CD4-positive, alpha-beta memory T cell (primary cell): Measurements from ENCODE around the gene ELFN1. TPM values are rescaled to one million over a fixed set of nuclear protein-coding genes. Genes with fewer than 3 reads are reported as not detected.
A peak's percentile ranks its signal among the peaks of the same experiment; 100 is the strongest.

ENCODE experiments used
- CTCF ChIA-PET: fragments of 350-600 bp; sonication (Branson Sonifier 250); formaldehyde crosslinking; loops from one replicate; lab custom pipeline; 2021; ENCODE audit warnings: inconsistent platforms; ENCODE audit not compliant: partially characterized antibody; lab: Charles Lee
- POLR2A ChIA-PET: fragments of 350-600 bp; sonication (Branson Sonifier 250); formaldehyde crosslinking; loops from one replicate; lab custom pipeline; 2021; ENCODE audit not compliant: partially characterized antibody; lab: Charles Lee
- DNase-seq, 5 donors: peaks; one replicate each; pipeline versions ENCODE4 v3.0.0 to v3.0.0-alpha.2; 2020 to 2022; ENCODE audit warnings: mixed read lengths in 1 of 5
- H3K27ac ChIP-seq: one replicate; pipeline ENCODE4 v1.7.0; 2013; ENCODE audit warnings: low read depth, low read length
- H3K27me3 ChIP-seq: 2 replicates; pipeline ENCODE4 v1.7.0; 2013; ENCODE audit warnings: mild to moderate bottlenecking, low read length, moderate library complexity; ENCODE audit not compliant: insufficient read depth
- H3K36me3 ChIP-seq: 2 replicates; pipeline ENCODE4 v1.7.0; 2013; ENCODE audit warnings: mild to moderate bottlenecking, low read length, moderate library complexity; ENCODE audit not compliant: insufficient read depth
- H3K4me1 ChIP-seq: 2 replicates; pipeline ENCODE4 v1.7.0; 2013; ENCODE audit warnings: mild to moderate bottlenecking, low read length, moderate library complexity; ENCODE audit not compliant: insufficient read depth
- H3K4me3 ChIP-seq, 2 donors: one replicate each; pipeline ENCODE4 v1.7.0; 2013; ENCODE audit warnings: low read length in 2 of 2, mild to moderate bottlenecking in 1 of 2
- H3K9me3 ChIP-seq, 2 donors: one replicate each; pipeline ENCODE4 v1.7.0; 2013; ENCODE audit warnings: low read length in 2 of 2, control low read depth in 1 of 2; ENCODE audit not compliant: control insufficient read depth in 1 of 2
- H3K27ac Mint-ChIP-seq, 7 donors: one replicate each; pipeline ENCODE4 v1.8.0; 2020 to 2021; ENCODE audit warnings: mixed read lengths in 7 of 7, mild to moderate bottlenecking in 6 of 7, inconsistent platforms in 3 of 7, moderate library complexity in 3 of 7
- H3K27me3 Mint-ChIP-seq, 2 donors: one replicate each; pipeline ENCODE4 v1.8.0; 2020 to 2021; ENCODE audit warnings: mixed read lengths in 2 of 2
- H3K36me3 Mint-ChIP-seq, 2 donors: one replicate each; pipeline ENCODE4 v1.8.0; 2020 to 2021; ENCODE audit warnings: mixed read lengths in 2 of 2, inconsistent platforms in 1 of 2, mild to moderate bottlenecking in 1 of 2
- H3K4me1 Mint-ChIP-seq, 4 donors: one replicate each; pipeline ENCODE4 v1.8.0; 2020 to 2021; ENCODE audit warnings: mixed read lengths in 4 of 4, mild to moderate bottlenecking in 1 of 4
- H3K4me3 Mint-ChIP-seq, 8 donors: one replicate each; pipeline ENCODE4 v1.8.0; 2020 to 2021; ENCODE audit warnings: mixed read lengths in 8 of 8, mild to moderate bottlenecking in 7 of 8, moderate library complexity in 6 of 8, inconsistent platforms in 3 of 8
- H3K9me3 Mint-ChIP-seq, 8 donors: one replicate each; pipeline ENCODE4 v1.8.0; 2020 to 2021; ENCODE audit warnings: mixed read lengths in 8 of 8, mild to moderate bottlenecking in 5 of 8, inconsistent platforms in 3 of 8, moderate library complexity in 1 of 8
- intact Hi-C: fragments of 100-400 bp; cut with micrococcal nuclease; formaldehyde crosslinking; loops from one replicate; pipeline ENCODE4 v1.15.1; 2023
- polyA plus RNA-seq, 2 donors: library from polyadenylated mRNA; unstranded; fragments of 300-500 nt; fragmentation: Illumina TruSeq; gene quantifications; one replicate each; pipeline ENCODE4 v1.2.3, GENCODE V29; 2021
- total RNA-seq, 2 experiments: library from RNA; stranded (reverse); gene quantifications; one replicate each; pipeline ENCODE4 v1.2.3, GENCODE V29; 2021

Gene ELFN1
- total and polyA plus RNA-seq, 4 experiments from 2014 or later, result 0.12 TPM; not detected in 3

GRCh38 chr7:1729183-1729582, 59.1 kb downstream of the ELFN1 start:
- Mint-ChIP-seq H3K4me1 (peaks cover 0 to 6% (median 3%) of the 10 kb centered on the region in 4 donors), H3K9me3 (peaks cover 0 to 5% (median 0%) of the 10 kb centered on the region in 8 donors), H3K4me3 (no peak overlapping the region), H3K36me3 (no peaks in the 10 kb centered on the region), H3K27ac (no peak overlapping the region), H3K27me3 (peaks cover 10 to 16% of the 10 kb centered on the region in 2 donors)
- H3K4me1 ChIP-seq, result no peaks in the 10 kb centered on the region
- H3K27me3 ChIP-seq, result no peaks in the 10 kb centered on the region
- ChIA-PET POLR2A (no interaction called here), CTCF (no interaction called here)
- H3K9me3 ChIP-seq, result no peaks in the 10 kb centered on the region
- no peak overlapping the region for H3K4me3 ChIP-seq
- intact Hi-C loops, result no loop called here
- H3K36me3 ChIP-seq, result no peaks in the 10 kb centered on the region
- H3K27ac ChIP-seq, result no peak overlapping the region
- DNase-seq, result no peak

GRCh38 chr7:1729773-1730172, 59.7 kb downstream of the ELFN1 start:
- DNase-seq, result no peak
- no peaks in the 10 kb centered on the region for H3K9me3 ChIP-seq
- Mint-ChIP-seq H3K4me1 (peaks cover 0 to 6% (median 3%) of the 10 kb centered on the region in 4 donors), H3K4me3 (no peak overlapping the region), H3K27me3 (peaks cover 10 to 16% of the 10 kb centered on the region in 2 donors), H3K27ac (no peak overlapping the region), H3K9me3 (peaks cover 0 to 5% (median 0%) of the 10 kb centered on the region in 8 donors), H3K36me3 (no peaks in the 10 kb centered on the region)
- intact Hi-C loops, result no loop called here
- CTCF ChIA-PET, result no interaction called here
- no peak overlapping the region for H3K4me3 ChIP-seq
- POLR2A ChIA-PET, result no interaction called here
- no peaks in the 10 kb centered on the region for H3K4me1 ChIP-seq
- H3K27me3 ChIP-seq, result no peaks in the 10 kb centered on the region
- H3K36me3 ChIP-seq, result no peaks in the 10 kb centered on the region
- no peak overlapping the region for H3K27ac ChIP-seq

- peak overlapping the region in 1 of 8 donors; percentile 43 for H3K4me3 Mint-ChIP-seq
- Histone ChIP-seq H3K27me3 (no peaks in the 10 kb centered on the region), H3K4me3 (no peak overlapping the region), H3K4me1 (no peaks in the 10 kb centered on the region), H3K36me3 (no peaks in the 10 kb centered on the region), H3K27ac (no peak overlapping the region), H3K9me3 (no peaks in the 10 kb centered on the region)
- peaks cover 0 to 6% (median 3%) of the 10 kb centered on the region in 4 donors for H3K4me1 Mint-ChIP-seq
- no peak overlapping the region for H3K27ac Mint-ChIP-seq
- CTCF ChIA-PET, result no interaction called here
- H3K9me3 Mint-ChIP-seq, result peaks cover 0 to 5% (median 0%) of the 10 kb centered on the region in 8 donors
- H3K27me3 Mint-ChIP-seq, result peaks cover 10 to 11% of the 10 kb centered on the region in 2 donors
- DNase-seq, result no peak
- POLR2A ChIA-PET, result no interaction called here
- intact Hi-C loops, result no loop called here
- H3K36me3 Mint-ChIP-seq, result no peaks in the 10 kb centered on the region
These were observed 62.0 kb downstream of the ELFN1 start for GRCh38 chr7:1732072-1732471.

GRCh38 chr7:1732645-1733044, 62.6 kb downstream of the ELFN1 start:
- no peak overlapping the region for H3K27ac Mint-ChIP-seq
- Histone ChIP-seq H3K4me3 (no peak overlapping the region), H3K9me3 (no peaks in the 10 kb centered on the region), H3K27ac (no peak overlapping the region), H3K36me3 (no peaks in the 10 kb centered on the region), H3K4me1 (no peaks in the 10 kb centered on the region), H3K27me3 (no peaks in the 10 kb centered on the region)
- intact Hi-C loops, result no loop called here
- no peaks in the 10 kb centered on the region for H3K36me3 Mint-ChIP-seq
- CTCF ChIA-PET, result no interaction called here
- POLR2A ChIA-PET, result no interaction called here
- DNase-seq, result no peak
- peaks cover 0 to 5% (median 0%) of the 10 kb centered on the region in 8 donors for H3K9me3 Mint-ChIP-seq
- no peak overlapping the region for H3K4me3 Mint-ChIP-seq
- H3K4me1 Mint-ChIP-seq, result peaks cover 0 to 6% (median 3%) of the 10 kb centered on the region in 4 donors
- H3K27me3 Mint-ChIP-seq, result peaks cover 10 to 11% of the 10 kb centered on the region in 2 donors

GRCh38 chr7:1733206-1733907, 63.3 kb downstream of the ELFN1 start:
- CTCF ChIA-PET, result no interaction called here
- Histone ChIP-seq H3K36me3 (no peaks in the 10 kb centered on the region), H3K27me3 (no peaks in the 10 kb centered on the region), H3K4me3 (no peak overlapping the region), H3K27ac (no peak overlapping the region), H3K4me1 (peaks cover 4% of the 10 kb centered on the region), H3K9me3 (no peaks in the 10 kb centered on the region)
- Mint-ChIP-seq H3K27me3 (peaks cover 10 to 11% of the 10 kb centered on the region in 2 donors), H3K4me3 (no peak overlapping the region), H3K4me1 (peaks cover 1 to 14% (median 6%) of the 10 kb centered on the region in 4 donors), H3K36me3 (no peaks in the 10 kb centered on the region), H3K27ac (no peak overlapping the region), H3K9me3 (peaks cover 0 to 5% (median 0%) of the 10 kb centered on the region in 8 donors)
- POLR2A ChIA-PET, result no interaction called here
- intact Hi-C loops, result no loop called here
- DNase-seq, result no peak

GRCh38 chr7:1733908-1734730, 64.0 kb downstream of the ELFN1 start:
- Mint-ChIP-seq H3K27ac (no peak overlapping the region), H3K4me3 (no peak overlapping the region), H3K36me3 (no peaks in the 10 kb centered on the region), H3K27me3 (peaks cover 10 to 12% of the 10 kb centered on the region in 2 donors), H3K9me3 (peaks cover 0 to 5% (median 0%) of the 10 kb centered on the region in 8 donors), H3K4me1 (peaks cover 6 to 21% (median 12%) of the 10 kb centered on the region in 4 donors)
- Histone ChIP-seq H3K4me1 (peaks cover 7% of the 10 kb centered on the region), H3K4me3 (no peak overlapping the region), H3K27ac (no peak overlapping the region), H3K27me3 (no peaks in the 10 kb centered on the region), H3K9me3 (no peaks in the 10 kb centered on the region), H3K36me3 (no peaks in the 10 kb centered on the region)
- DNase-seq, result no peak
- POLR2A ChIA-PET, result no interaction called here
- CTCF ChIA-PET, result no interaction called here
- intact Hi-C loops, result no loop called here

- no peak overlapping the region for H3K4me3 Mint-ChIP-seq
- Histone ChIP-seq H3K4me3 (no peak overlapping the region), H3K9me3 (no peaks in the 10 kb centered on the region), H3K36me3 (no peaks in the 10 kb centered on the region), H3K4me1 (peaks cover 7% of the 10 kb centered on the region), H3K27ac (no peak overlapping the region), H3K27me3 (no peaks in the 10 kb centered on the region)
- no peak overlapping the region for H3K27ac Mint-ChIP-seq
- CTCF ChIA-PET, result no interaction called here
- intact Hi-C loops, result no loop called here
- H3K27me3 Mint-ChIP-seq, result peaks cover 10 to 12% of the 10 kb centered on the region in 2 donors
- peaks cover 0 to 2% (median 0%) of the 10 kb centered on the region in 8 donors for H3K9me3 Mint-ChIP-seq
- DNase-seq, result no peak
- POLR2A ChIA-PET, result no interaction called here
- no peaks in the 10 kb centered on the region for H3K36me3 Mint-ChIP-seq
- peaks cover 6 to 31% (median 13%) of the 10 kb centered on the region in 4 donors for H3K4me1 Mint-ChIP-seq
These were observed 65.2 kb downstream of the ELFN1 start for GRCh38 chr7:1735262-1735661.
